Astrocyte of the spinal cord (primary cell): Measurements from ENCODE around the gene LINC00632.

Experiments used
- DNase-seq: peaks from one replicate; pipeline ENCODE4 v3.0.0; 2011; ENCODE audit warnings: low read depth, low spot score
- H3K4me3 ChIP-seq: 2 replicates; pipeline ENCODE4 v1.5.1; 2011; ENCODE audit warnings: low read depth, mild to moderate bottlenecking, low read length, moderate library complexity
- CTCF ChIP-seq: IDR thresholded peaks from 2 replicates; pipeline ENCODE4 v1.5.1; 2012; ENCODE audit warnings: low read depth, mild to moderate bottlenecking, low read length, inconsistent platforms
- in situ Hi-C: cut with HindIII; loops from 2 replicates; pipeline ENCODE4 v1.10.0; 2017; ENCODE audit warnings: low sequenced_read_pairs

The LINC00632 gene

DNA sequence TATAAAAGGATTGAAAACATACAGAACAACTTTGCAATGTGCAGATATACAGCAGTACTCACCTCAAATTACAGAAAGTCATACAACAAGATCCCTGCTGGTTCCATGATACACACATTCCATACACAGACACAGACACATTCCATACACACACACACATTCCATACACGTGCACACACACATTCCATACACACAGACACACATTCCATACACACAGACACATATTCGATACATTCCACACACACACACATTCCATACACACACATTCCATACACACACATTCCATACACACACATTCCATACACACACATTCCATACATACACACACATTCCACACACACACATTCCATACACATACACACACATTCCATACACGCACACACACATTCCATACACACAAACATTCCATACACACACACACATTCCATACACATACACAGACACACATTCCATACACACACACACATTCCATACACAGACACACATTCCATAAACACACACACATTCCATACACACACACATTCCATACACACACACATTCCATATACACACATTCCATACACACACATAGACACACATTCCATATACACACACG is 13.7 kb downstream of the LINC00632 start:
- in situ Hi-C loops: no loop called here
- peak; percentile 43 for DNase-seq
- TF ChIP-seq CTCF: no peak
- H3K4me3 ChIP-seq: no peak overlapping the region

DNA sequence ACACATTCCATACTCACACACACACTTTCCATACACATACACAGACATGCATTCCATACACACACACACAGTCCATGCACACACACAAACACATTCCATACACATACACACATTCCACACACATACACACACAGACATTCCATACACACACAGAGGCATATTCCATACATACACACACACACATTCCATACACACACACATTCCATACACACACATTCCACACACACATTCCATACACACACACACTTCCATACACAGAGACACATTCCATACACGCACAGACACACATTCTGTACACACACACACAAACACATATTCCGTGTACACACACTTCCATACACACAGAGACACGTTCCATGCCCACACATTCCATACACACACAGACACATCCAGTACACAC is 14.8 kb downstream of the LINC00632 start:
- TF ChIP-seq CTCF: no peak
- in situ Hi-C loops: no loop called here
- H3K4me3 ChIP-seq: no peak overlapping the region
- no peak for DNase-seq

DNA sequence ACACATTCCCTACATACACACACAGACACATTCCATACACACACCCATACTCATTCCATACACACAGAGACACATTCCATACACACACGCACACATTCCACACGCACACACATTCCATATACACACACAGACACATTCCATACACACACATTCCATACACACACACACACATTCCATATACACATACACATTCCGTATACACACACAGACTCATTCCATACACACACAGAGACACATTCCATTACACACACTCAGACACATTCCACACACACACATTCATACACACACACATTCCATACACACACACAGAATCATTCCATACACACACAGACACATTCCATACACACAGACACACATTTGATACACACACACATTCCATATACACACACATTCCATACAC is 15.2 kb downstream of the LINC00632 start:
- no peak for TF ChIP-seq CTCF
- peak; percentile 13 for DNase-seq
- H3K4me3 ChIP-seq: no peak overlapping the region
- in situ Hi-C loops: no loop called here

DNA sequence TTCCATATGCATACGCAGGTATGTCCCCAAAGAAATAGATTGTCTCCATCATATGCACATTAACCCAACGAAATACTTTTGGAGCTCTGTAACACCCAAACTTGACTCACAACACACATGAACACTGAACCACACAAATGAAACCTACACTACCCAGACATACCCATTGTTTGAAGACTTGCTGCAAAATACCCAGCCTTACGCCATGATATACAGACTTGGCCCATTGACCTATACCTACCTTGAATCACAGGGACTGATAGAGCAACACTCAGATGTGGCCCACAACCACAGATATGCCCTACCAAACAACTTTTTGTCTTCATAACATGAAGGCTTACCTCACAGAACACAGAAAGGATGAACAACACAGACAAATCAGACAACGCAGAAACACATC is 15.9 kb downstream of the LINC00632 start:
- in situ Hi-C loops: no loop called here
- no peak overlapping the region for H3K4me3 ChIP-seq
- no peak for DNase-seq
- no peak for TF ChIP-seq CTCF

DNA sequence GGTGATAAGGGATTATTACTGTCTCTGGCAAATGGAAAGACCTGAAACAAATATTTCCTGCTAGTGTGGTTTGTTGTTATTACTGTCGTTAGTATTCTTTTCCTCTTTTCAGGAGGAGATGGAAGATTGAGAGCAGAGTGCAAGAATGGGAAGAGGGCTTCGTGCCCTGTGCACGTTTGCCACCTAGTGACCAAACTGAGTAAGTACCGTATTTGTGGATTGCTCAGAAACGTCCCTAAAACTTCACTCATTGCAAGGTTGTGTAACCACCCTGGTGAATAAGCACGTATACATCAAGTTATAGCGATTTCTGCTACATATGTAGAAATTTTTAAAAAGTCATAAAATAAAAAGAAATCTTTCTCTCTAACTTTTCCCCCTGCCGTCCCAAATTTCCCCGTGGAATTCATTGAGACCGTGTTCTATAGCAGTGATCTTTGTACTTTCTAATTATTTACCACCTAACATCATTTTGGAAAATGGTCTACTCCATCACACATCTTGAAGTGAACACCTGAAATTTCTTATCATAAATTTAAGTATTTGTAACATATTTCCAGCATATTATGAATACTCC is 24.3 kb downstream of the LINC00632 start:
- in situ Hi-C loops: no loop called here
- TF ChIP-seq CTCF: peak; percentile 84
- DNase-seq: peak; percentile 45
- no peak overlapping the region for H3K4me3 ChIP-seq

- DNase-seq: peak; percentile 55
- in situ Hi-C loops: no loop called here
- H3K4me3 ChIP-seq: no peak overlapping the region
- no peak for TF ChIP-seq CTCF
Measured at GRCh38 chrX:140744085-140744484, 34.5 kb downstream of the LINC00632 start.

- in situ Hi-C loops: no loop called here
- no peak overlapping the region for H3K4me3 ChIP-seq
- TF ChIP-seq CTCF: no peak
- no peak for DNase-seq
Measured at GRCh38 chrX:140756941-140757340, 47.4 kb downstream of the LINC00632 start.
